ENCODE data around the gene SIM2. TPM values are rescaled to one million over a fixed set of nuclear protein-coding genes. Genes with fewer than 3 reads are reported as not detected.

SIM2 gene
- total RNA-seq, 4 donors from 2014 or later = 0.42 TPM; not detected in 3

- intact Hi-C loops (cut with DNase I) = no loop called here
- no peak for TF ChIP-seq POLR2AphosphoS5 (IDR thresholded peaks at IDR 0.05)
- TF ChIP-seq, protein P1, sequence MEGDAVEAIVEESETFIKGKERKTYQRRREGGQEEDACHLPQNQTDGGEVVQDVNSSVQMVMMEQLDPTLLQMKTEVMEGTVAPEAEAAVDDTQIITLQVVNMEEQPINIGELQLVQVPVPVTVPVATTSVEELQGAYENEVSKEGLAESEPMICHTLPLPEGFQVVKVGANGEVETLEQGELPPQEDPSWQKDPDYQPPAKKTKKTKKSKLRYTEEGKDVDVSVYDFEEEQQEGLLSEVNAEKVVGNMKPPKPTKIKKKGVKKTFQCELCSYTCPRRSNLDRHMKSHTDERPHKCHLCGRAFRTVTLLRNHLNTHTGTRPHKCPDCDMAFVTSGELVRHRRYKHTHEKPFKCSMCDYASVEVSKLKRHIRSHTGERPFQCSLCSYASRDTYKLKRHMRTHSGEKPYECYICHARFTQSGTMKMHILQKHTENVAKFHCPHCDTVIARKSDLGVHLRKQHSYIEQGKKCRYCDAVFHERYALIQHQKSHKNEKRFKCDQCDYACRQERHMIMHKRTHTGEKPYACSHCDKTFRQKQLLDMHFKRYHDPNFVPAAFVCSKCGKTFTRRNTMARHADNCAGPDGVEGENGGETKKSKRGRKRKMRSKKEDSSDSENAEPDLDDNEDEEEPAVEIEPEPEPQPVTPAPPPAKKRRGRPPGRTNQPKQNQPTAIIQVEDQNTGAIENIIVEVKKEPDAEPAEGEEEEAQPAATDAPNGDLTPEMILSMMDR (IDR thresholded peaks at IDR 0.05) = no peak
- TF ChIP-seq EP300 (IDR thresholded peaks at IDR 0.05) = no peak
- H3K27ac ChIP-seq (replicated peaks in 1 of 4) = no peak overlapping the region
- peaks cover 0 to 72% (median 3%) of the 10 kb centered on the region in 4 donors for H3K27me3 ChIP-seq
- H3K9me3 ChIP-seq = no peaks in the 10 kb centered on the region
- H3K4me3 ChIP-seq = no peak overlapping the region
- DNase-seq (ENCODE audit: extremely low spot score) = no peak
- H3K36me3 ChIP-seq = no peaks in the 10 kb centered on the region
- no peaks in the 10 kb centered on the region for H3K4me1 ChIP-seq
- WGBS = 90% methylated on average over 4 of the region's 4 CpGs
These were observed 40.9 kb upstream of the SIM2 start for GRCh38 chr21:36657999-36658398.

GRCh38 chr21:36658926-36659325 lies 40.0 kb upstream of the SIM2 start:
- Histone ChIP-seq H3K9me3 (no peaks in the 10 kb centered on the region), H3K4me1 (no peaks in the 10 kb centered on the region), H3K27me3 (peaks cover 0 to 75% (median 3%) of the 10 kb centered on the region in 4 donors), H3K27ac (replicated peaks in 1 of 4) (no peak overlapping the region), H3K4me3 (no peak overlapping the region), H3K36me3 (no peaks in the 10 kb centered on the region)
- TF ChIP-seq EP300 (IDR thresholded peaks at IDR 0.05) (no peak), POLR2AphosphoS5 (IDR thresholded peaks at IDR 0.05) (no peak), POLR2A (IDR thresholded peaks at IDR 0.05; ENCODE audit: low read depth) (no peak)
- TF ChIP-seq, protein P1 (IDR thresholded peaks at IDR 0.05) = no peak
- WGBS = 80% methylated on average over 5 of the region's 5 CpGs
- intact Hi-C loops (cut with DNase I) = no loop called here
- no peak for DNase-seq (ENCODE audit: extremely low spot score)

- Histone ChIP-seq H3K9me3 (no peaks in the 10 kb centered on the region), H3K27ac (replicated peaks in 1 of 4) (no peak overlapping the region), H3K4me1 (no peaks in the 10 kb centered on the region), H3K36me3 (no peaks in the 10 kb centered on the region), H3K4me3 (no peak overlapping the region), H3K27me3 (peaks cover 0 to 86% (median 3%) of the 10 kb centered on the region in 4 donors)
- TF ChIP-seq, protein P1 (IDR thresholded peaks at IDR 0.05) = peak; percentile 28 to 44 (median 36)
- TF ChIP-seq EP300 (IDR thresholded peaks at IDR 0.05) = no peak
- TF ChIP-seq POLR2AphosphoS5 (IDR thresholded peaks at IDR 0.05) = no peak
- TF ChIP-seq POLR2A (IDR thresholded peaks at IDR 0.05; ENCODE audit: low read depth) = no peak
- DNase-seq (ENCODE audit: extremely low spot score) = no peak
- 35% methylated on average over 11 of the region's 11 CpGs for WGBS
- intact Hi-C loops (cut with DNase I) = loop anchor here (5.0 kb wide), 1 partner anchor 266 kb away; no protein-coding TSS in a partner anchor
These were observed 37.2 kb upstream of the SIM2 start for GRCh38 chr21:36661511-36662309.

GRCh38 chr21:36663033-36663855 lies 35.7 kb upstream of the SIM2 start:
- intact Hi-C loops (cut with DNase I) = loop anchor here (5.0 kb wide), 1 partner anchor 264 kb away; no protein-coding TSS in a partner anchor
- TF ChIP-seq POLR2A (IDR thresholded peaks at IDR 0.05; ENCODE audit: low read depth) (no peak), POLR2AphosphoS5 (IDR thresholded peaks at IDR 0.05) (no peak), EP300 (IDR thresholded peaks at IDR 0.05) (no peak)
- TF ChIP-seq, protein P1 (IDR thresholded peaks at IDR 0.05) = no peak
- Histone ChIP-seq H3K27me3 (peaks cover 0 to 90% (median 6%) of the 10 kb centered on the region in 4 donors), H3K27ac (replicated peaks in 1 of 4) (no peak overlapping the region), H3K36me3 (no peaks in the 10 kb centered on the region), H3K9me3 (no peaks in the 10 kb centered on the region), H3K4me3 (no peak overlapping the region), H3K4me1 (no peaks in the 10 kb centered on the region)
- WGBS = 28% methylated on average over 18 of the region's 18 CpGs
- no peak for DNase-seq (ENCODE audit: extremely low spot score)
